WTC11 (cell line): ENCODE results near the gene BDKRB2. TPM values are rescaled to one million over a fixed set of nuclear protein-coding genes. Genes with fewer than 3 reads are reported as not detected.

Source experiments
- ATAC-seq: fragments of 200-7000 bp; cut with Tn5 transposase; 2 replicates; pipeline ENCODE4 v1.10.0; 2021; ENCODE audit warnings: mild to moderate bottlenecking, moderate library complexity
- CTCF ChIA-PET: fragments of 300-600 bp; sonication (Branson Sonifier 250); formaldehyde crosslinking; loops from one replicate; lab custom pipeline; 2021; ENCODE audit warnings: antibody characterized with exemption; lab: Charles Lee
- POLR2A ChIA-PET: fragments of 350-600 bp; sonication (Branson Sonifier 250); formaldehyde crosslinking; loops from one replicate; lab custom pipeline; 2021; ENCODE audit warnings: antibody characterized with exemption; lab: Charles Lee
- DNase-seq: peaks from one replicate; pipeline ENCODE4 v3.0.0; 2021; ENCODE audit warnings: low spot score
- H3K27ac Mint-ChIP-seq: 2 replicates; pipeline ENCODE4 v1.8.0; 2021; ENCODE audit warnings: mixed read lengths
- H3K27me3 Mint-ChIP-seq: 2 replicates; pipeline ENCODE4 v1.8.0; 2021; ENCODE audit warnings: low read depth, mild to moderate bottlenecking, moderate library complexity, mixed read lengths
- H3K36me3 Mint-ChIP-seq: 2 replicates; pipeline ENCODE4 v1.8.0; 2021; ENCODE audit warnings: mixed read lengths
- H3K4me1 Mint-ChIP-seq: 2 replicates; pipeline ENCODE4 v1.8.0; 2022; ENCODE audit warnings: mixed read lengths
- H3K4me3 Mint-ChIP-seq: 2 replicates; pipeline ENCODE4 v1.8.0; 2021; ENCODE audit warnings: mild to moderate bottlenecking, moderate library complexity, mixed read lengths
- H3K9me3 Mint-ChIP-seq: 2 replicates; pipeline ENCODE4 v1.8.0; 2021; ENCODE audit warnings: mixed read lengths
- ARID4B ChIP-seq: sonication (generic); formaldehyde crosslinking; IDR thresholded peaks from 2 replicates; pipeline ENCODE4 v1.8.0; 2023; ENCODE audit warnings: missing genetic modification reagents, mild to moderate bottlenecking, borderline replicate concordance
- ATF1 ChIP-seq: sonication (generic); formaldehyde crosslinking; IDR thresholded peaks from 2 replicates; pipeline ENCODE4 v1.8.1; 2023; ENCODE audit warnings: mild to moderate bottlenecking, moderate library complexity, missing genetic modification reagents
- E2F4 ChIP-seq: sonication (generic); formaldehyde crosslinking; IDR thresholded peaks from 2 replicates; pipeline ENCODE4 v1.8.1; 2022; ENCODE audit warnings: low read depth, mild to moderate bottlenecking, moderate library complexity, missing genetic modification reagents, borderline replicate concordance
- ELF4 ChIP-seq: sonication (generic); formaldehyde crosslinking; IDR thresholded peaks from 2 replicates; pipeline ENCODE4 v1.8.1; 2022; ENCODE audit warnings: low read depth, mild to moderate bottlenecking, moderate library complexity, missing genetic modification reagents
- FOXJ3 ChIP-seq: sonication (generic); formaldehyde crosslinking; IDR thresholded peaks from 2 replicates; pipeline ENCODE4 v1.9.0; 2021; ENCODE audit warnings: missing genetic modification reagents, mild to moderate bottlenecking, borderline replicate concordance
- FOXK1 ChIP-seq: sonication (generic); formaldehyde crosslinking; IDR thresholded peaks from 2 replicates; pipeline ENCODE4 v1.8.0; 2022; ENCODE audit warnings: mild to moderate bottlenecking, moderate library complexity, missing genetic modification reagents
- KAT7 ChIP-seq: sonication (generic); formaldehyde crosslinking; IDR thresholded peaks from 2 replicates; pipeline ENCODE4 v1.8.1; 2023; ENCODE audit warnings: missing genetic modification reagents, mild to moderate bottlenecking, borderline replicate concordance
- MAX ChIP-seq: sonication (generic); formaldehyde crosslinking; IDR thresholded peaks from 2 replicates; pipeline ENCODE4 v1.8.0; 2022; ENCODE audit warnings: mild to moderate bottlenecking, missing genetic modification reagents
- MYBL2 ChIP-seq: sonication (generic); formaldehyde crosslinking; IDR thresholded peaks from 2 replicates; pipeline ENCODE4 v1.8.1; 2023; ENCODE audit warnings: mild to moderate bottlenecking, moderate library complexity, missing genetic modification reagents
- NFATC4 ChIP-seq: fragments of 250-450 bp; sonication (Bioruptor Pico); IDR thresholded peaks from 2 replicates; pipeline ENCODE4 v1.9.0; 2021; ENCODE audit warnings: mild to moderate bottlenecking
- NR3C1 ChIP-seq: sonication (generic); formaldehyde crosslinking; conservative IDR thresholded peaks from 2 replicates; pipeline ENCODE4 v1.8.1; 2023; ENCODE audit warnings: low read depth, mild to moderate bottlenecking, missing genetic modification reagents
- OVOL2 ChIP-seq: fragments of 250-450 bp; sonication (Bioruptor Pico); IDR thresholded peaks from 2 replicates; pipeline ENCODE4 v1.9.0; 2021; ENCODE audit warnings: mild to moderate bottlenecking, borderline replicate concordance
- PRDM15 ChIP-seq: sonication (generic); formaldehyde crosslinking; IDR thresholded peaks from 2 replicates; pipeline ENCODE4 v1.8.0; 2022; ENCODE audit warnings: missing genetic modification reagents
- PRRX2 ChIP-seq: fragments of 250-450 bp; sonication (Bioruptor Pico); IDR thresholded peaks from 2 replicates; pipeline ENCODE4 v1.8.0; 2021; ENCODE audit warnings: mild to moderate bottlenecking
- RELA ChIP-seq: sonication (generic); formaldehyde crosslinking; IDR thresholded peaks from 2 replicates; pipeline ENCODE4 v1.8.1; 2022; ENCODE audit warnings: missing genetic modification reagents, mild to moderate bottlenecking, borderline replicate concordance
- RORB ChIP-seq: fragments of 250-450 bp; sonication (Bioruptor Pico); IDR thresholded peaks from 2 replicates; pipeline ENCODE4 v1.9.0; 2021; ENCODE audit warnings: mild to moderate bottlenecking
- SMAD4 ChIP-seq: sonication (generic); formaldehyde crosslinking; IDR thresholded peaks from 2 replicates; pipeline ENCODE4 v1.8.0; 2022; ENCODE audit warnings: mild to moderate bottlenecking, missing genetic modification reagents
- ZNF121 ChIP-seq: sonication (generic); formaldehyde crosslinking; IDR thresholded peaks from 2 replicates; pipeline ENCODE4 v1.8.0; 2023; ENCODE audit warnings: missing genetic modification reagents
- ZNF263 ChIP-seq: sonication (generic); formaldehyde crosslinking; IDR thresholded peaks from 2 replicates; pipeline ENCODE4 v1.8.1; 2022; ENCODE audit warnings: low read depth, mild to moderate bottlenecking, moderate library complexity, missing genetic modification reagents
- ZNF396 ChIP-seq: fragments of 250-450 bp; sonication (Bioruptor Pico); IDR thresholded peaks from 2 replicates; pipeline ENCODE4 v1.8.0; 2021; ENCODE audit warnings: mild to moderate bottlenecking, moderate library complexity, borderline replicate concordance
- ZSCAN18 ChIP-seq: fragments of 250-450 bp; sonication (Bioruptor Pico); IDR thresholded peaks from 2 replicates; pipeline ENCODE4 v2.1.2; 2022; ENCODE audit warnings: mild to moderate bottlenecking, moderate library complexity
- total RNA-seq: library from RNA; stranded (reverse); gene quantifications from 3 replicates; pipeline ENCODE4 v1.2.3, GENCODE V29; 2021

The BDKRB2 gene
- total RNA-seq, 1 experiment from 2014 or later = 0.17 TPM

- ATAC-seq = no peak
- Mint-ChIP-seq H3K4me3 (no peak overlapping the region), H3K27me3 (no peaks in the 10 kb centered on the region), H3K9me3 (no peaks in the 10 kb centered on the region), H3K27ac (no peak overlapping the region), H3K36me3 (no peaks in the 10 kb centered on the region), H3K4me1 (no peaks in the 10 kb centered on the region)
- ChIA-PET CTCF (no interaction called here), POLR2A (no interaction called here)
- TF ChIP-seq FOXK1 (CRISPR knock-in tag) = no peak
- TF ChIP-seq KAT7 (CRISPR knock-in tag) = no peak
- TF ChIP-seq MYBL2 = no peak
- no peak for TF ChIP-seq OVOL2 (CRISPR knock-in tag)
- TF ChIP-seq PRRX2 = no peak
- no peak for TF ChIP-seq SMAD4
- TF ChIP-seq MAX = no peak
- no peak for TF ChIP-seq ATF1 (CRISPR knock-in tag)
- TF ChIP-seq PRDM15 (CRISPR knock-in tag) = no peak
- no peak for TF ChIP-seq ZNF121 (CRISPR knock-in tag)
- TF ChIP-seq ZNF396 = no peak
- TF ChIP-seq RELA (CRISPR knock-in tag) = no peak
- TF ChIP-seq ZSCAN18 (CRISPR knock-in tag) = no peak
- TF ChIP-seq ARID4B (CRISPR knock-in tag) = no peak
- no peak for TF ChIP-seq NFATC4 (CRISPR knock-in tag)
- TF ChIP-seq FOXJ3 = no peak
- TF ChIP-seq ZNF263 (CRISPR knock-in tag) = no peak
- no peak for DNase-seq
Measured at GRCh38 chr14:96162741-96163140, 41.9 kb upstream of the BDKRB2 start.

- CTCF ChIA-PET = interaction anchor here (1.0 kb wide), 1 partner anchor 66 kb away, joined by 3 read pairs; no protein-coding TSS in a partner anchor
- H3K27me3 Mint-ChIP-seq = no peaks in the 10 kb centered on the region
- POLR2A ChIA-PET = no interaction called here
- no peak overlapping the region for H3K4me3 Mint-ChIP-seq
- H3K27ac Mint-ChIP-seq = no peak overlapping the region
- H3K36me3 Mint-ChIP-seq = no peaks in the 10 kb centered on the region
- TF ChIP-seq NR3C1 = no peak
- no peak for TF ChIP-seq E2F4 (CRISPR knock-in tag)
- TF ChIP-seq ZNF121 (CRISPR knock-in tag) = no peak
- no peak for TF ChIP-seq RORB (CRISPR knock-in tag)
- TF ChIP-seq ELF4 (CRISPR knock-in tag) = no peak
- TF ChIP-seq MYBL2 = no peak
- no peaks in the 10 kb centered on the region for H3K9me3 Mint-ChIP-seq
- no peak for DNase-seq
- no peak for ATAC-seq
- H3K4me1 Mint-ChIP-seq = no peaks in the 10 kb centered on the region
Measured at GRCh38 chr14:96164861-96165490, 39.7 kb upstream of the BDKRB2 start.
